22Rv1 (cell line): ENCODE data around the gene NLRP14.

ENCODE experiments used
- ZFX ChIP-seq: fragments of 450-650 bp; IDR thresholded peaks from 2 replicates; pipeline ENCODE4 v1.6.1; 2017; ENCODE audit warnings: antibody characterized with exemption, borderline replicate concordance
- TF ChIP-seq, protein P1 (sequence below): fragments of 450-650 bp; IDR thresholded peaks from 2 replicates; pipeline ENCODE4 v1.5.1; 2017; ENCODE audit warnings: mild to moderate bottlenecking

DNA sequence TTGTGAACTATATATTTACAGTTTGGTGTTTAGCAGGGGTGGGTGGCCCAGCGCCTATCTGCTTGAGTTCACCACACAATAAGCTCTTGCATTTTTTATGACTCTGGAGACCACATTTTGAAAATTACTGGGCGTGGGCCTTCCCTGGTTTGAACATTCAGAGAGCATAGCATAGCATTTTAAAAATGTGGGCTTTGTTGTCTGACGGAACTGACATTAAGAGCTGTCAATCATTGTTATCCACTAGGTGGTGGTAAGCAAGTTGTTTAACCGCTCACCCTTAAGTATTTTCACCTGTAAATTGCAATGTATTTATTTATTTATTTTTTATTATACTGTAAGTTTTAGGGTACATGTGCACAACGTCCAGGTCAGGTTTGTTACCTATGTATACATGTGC lies 1.0 kb downstream of the NLRP14 start:
- TF ChIP-seq, protein P1, sequence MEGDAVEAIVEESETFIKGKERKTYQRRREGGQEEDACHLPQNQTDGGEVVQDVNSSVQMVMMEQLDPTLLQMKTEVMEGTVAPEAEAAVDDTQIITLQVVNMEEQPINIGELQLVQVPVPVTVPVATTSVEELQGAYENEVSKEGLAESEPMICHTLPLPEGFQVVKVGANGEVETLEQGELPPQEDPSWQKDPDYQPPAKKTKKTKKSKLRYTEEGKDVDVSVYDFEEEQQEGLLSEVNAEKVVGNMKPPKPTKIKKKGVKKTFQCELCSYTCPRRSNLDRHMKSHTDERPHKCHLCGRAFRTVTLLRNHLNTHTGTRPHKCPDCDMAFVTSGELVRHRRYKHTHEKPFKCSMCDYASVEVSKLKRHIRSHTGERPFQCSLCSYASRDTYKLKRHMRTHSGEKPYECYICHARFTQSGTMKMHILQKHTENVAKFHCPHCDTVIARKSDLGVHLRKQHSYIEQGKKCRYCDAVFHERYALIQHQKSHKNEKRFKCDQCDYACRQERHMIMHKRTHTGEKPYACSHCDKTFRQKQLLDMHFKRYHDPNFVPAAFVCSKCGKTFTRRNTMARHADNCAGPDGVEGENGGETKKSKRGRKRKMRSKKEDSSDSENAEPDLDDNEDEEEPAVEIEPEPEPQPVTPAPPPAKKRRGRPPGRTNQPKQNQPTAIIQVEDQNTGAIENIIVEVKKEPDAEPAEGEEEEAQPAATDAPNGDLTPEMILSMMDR = no peak
- no peak for TF ChIP-seq ZFX
